Motor neuron (in vitro differentiated cells): ENCODE data around the gene PTCRA. TPM values are rescaled to one million over a fixed set of nuclear protein-coding genes. Genes with fewer than 3 reads are reported as not detected.

Source experiments
- ATAC-seq, 8 experiments: fragments of 200-7000 bp; cut with Tn5 transposase; replicated peaks in 6 of 8; 2 replicates each; pipeline ENCODE4 v1.8.0; 2021; ENCODE audit warnings: mild to moderate bottlenecking in 8 of 8, moderate library complexity in 8 of 8
- H3K27ac ChIP-seq, 2 donors: fragments of 250-450 bp; sonication (Bioruptor Pico); 2 replicates each; pipeline ENCODE4 v1.9.0; 2021; ENCODE audit warnings: antibody characterized with exemption in 2 of 2, mild to moderate bottlenecking in 2 of 2, moderate library complexity in 1 of 2
- H3K4me1 ChIP-seq, 2 donors: fragments of 250-450 bp; sonication (Bioruptor Pico); replicated peaks in 1 of 2; 2 replicates each; pipeline ENCODE4 v1.6.1; 2021; ENCODE audit warnings: antibody characterized with exemption in 2 of 2, mild to moderate bottlenecking in 2 of 2, moderate library complexity in 1 of 2
- H3K4me3 ChIP-seq, 5 donors: fragments of 250-450 bp; sonication (Bioruptor Pico); 2 replicates each; pipeline ENCODE4 v1.9.0; 2021; ENCODE audit warnings: antibody characterized with exemption in 5 of 5, mild to moderate bottlenecking in 5 of 5, moderate library complexity in 4 of 5
- WGBS, 10 experiments: fragments of 450-650 bp; shearing (Covaris generic); methylation state at CpG; one replicate each; pipeline ENCODE4 v1.0.0; 2022; 5-methylcytosine and 5-hydroxymethylcytosine counted together
- in situ Hi-C, 9 experiments: fragments of 400-800 bp; cut with MboI; loops; one replicate each; pipeline ENCODE4 v1.15.0; 2021; ENCODE audit warnings: low sequenced_read_pairs in 9 of 9, low pct_unique_long_range_greater_than_20kb in 2 of 9; ENCODE audit not compliant: unreplicated experiment in 9 of 9
- total RNA-seq, 8 experiments: library from RNA; unstranded; fragments of 300-600 nt; gene quantifications; 2 replicates each; pipeline versions ENCODE4 v1.2.3 to v1.2.4, GENCODE V29; 2022

The PTCRA gene
- total RNA-seq, 8 experiments from 2014 or later = 0.45 TPM; not detected in 7

GRCh38 chr6:42970871-42971612, 55.2 kb downstream of the PTCRA start:
- Histone ChIP-seq H3K27ac (peak overlapping the region in 1 of 2 donors; percentile 56), H3K4me1 (peaks cover 6 to 7% of the 10 kb centered on the region in 2 donors), H3K4me3 (no peak overlapping the region)
- ATAC-seq = peak in 7 of 8 experiments; percentile 57 to 95 (median 93)
- in situ Hi-C loops = no loop called here
- 0 to 100% (median 64%) methylated on average over 1 to 4 of the region's 4 CpGs; no CpG with 5 or more reads in 2 of the 10 experiments for WGBS, 10 experiments

- ATAC-seq = no peak
- 89 to 100% (median 100%) methylated on average over 1 to 3 of the region's 3 CpGs; no CpG with 5 or more reads in 7 of the 10 experiments for WGBS, 10 experiments
- in situ Hi-C loops = no loop called here
- H3K4me1 ChIP-seq = peaks cover 7% of the 10 kb centered on the region in 2 donors
- H3K27ac ChIP-seq = peak overlapping the region in 1 of 2 donors; percentile 56
- H3K4me3 ChIP-seq = no peak overlapping the region
Measured at GRCh38 chr6:42971746-42972327, 56.0 kb downstream of the PTCRA start.

DNA sequence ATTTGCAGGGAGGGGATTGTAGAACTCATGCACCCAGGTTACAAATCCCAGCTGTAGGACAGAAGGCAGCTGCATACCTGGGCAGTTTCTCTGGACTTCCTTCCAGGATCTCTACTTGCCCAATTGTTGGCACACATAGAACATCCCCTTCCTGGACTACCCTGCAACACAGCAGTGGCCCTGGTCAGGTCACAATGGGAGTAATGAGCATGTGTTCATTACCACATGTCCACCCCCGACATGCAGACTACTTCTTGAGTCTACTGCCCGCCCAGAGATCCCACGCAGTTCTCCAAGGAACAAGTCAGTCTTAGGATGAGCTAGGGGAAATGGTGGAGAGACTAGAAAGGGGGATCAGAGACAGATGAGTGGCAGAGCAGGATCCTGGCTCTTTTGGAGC, 58.1 kb downstream of the PTCRA start:
- in situ Hi-C loops = no loop called here
- Histone ChIP-seq H3K27ac (no peak overlapping the region), H3K4me1 (peaks cover 15 to 17% of the 10 kb centered on the region in 2 donors), H3K4me3 (no peak overlapping the region)
- WGBS, 10 experiments = 56 to 100% (median 93%) methylated on average over 1 to 3 of the region's 3 CpGs; no CpG with 5 or more reads in 2 of the 10 experiments
- ATAC-seq = no peak

DNA sequence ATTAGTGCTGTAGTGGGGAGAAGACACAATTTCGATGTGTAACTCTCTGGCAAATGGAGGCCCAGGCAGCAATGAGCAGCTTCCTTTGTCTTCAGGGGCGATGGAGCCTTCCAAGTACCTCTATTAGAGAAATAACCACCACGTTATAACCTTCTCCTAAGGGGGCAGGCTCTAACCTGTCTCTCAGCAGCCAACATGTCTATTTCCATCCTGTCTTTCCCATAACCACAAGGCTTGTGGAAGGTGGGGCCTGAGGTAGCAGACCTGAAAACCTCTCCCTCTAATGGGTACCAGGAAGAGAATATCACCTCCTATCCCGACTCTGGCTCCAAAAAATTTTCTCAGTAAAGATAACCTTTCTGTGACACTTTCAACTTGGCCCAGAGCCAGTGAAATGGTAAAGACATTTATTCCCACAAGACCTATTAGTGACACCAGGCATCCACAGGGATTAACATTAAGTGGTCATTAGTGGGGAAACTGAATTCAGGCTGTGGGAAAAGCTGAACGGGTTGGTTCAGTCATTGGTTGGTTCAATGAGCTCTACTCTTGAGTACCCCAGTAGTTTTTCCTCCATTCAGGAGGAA, 59.2 kb downstream of the PTCRA start:
- in situ Hi-C loops = no loop called here
- Histone ChIP-seq H3K27ac (no peak overlapping the region), H3K4me3 (no peak overlapping the region), H3K4me1 (peaks cover 15 to 22% of the 10 kb centered on the region in 2 donors)
- 68 to 100% (median 91%) methylated on average over 1 to 3 of the region's 5 CpGs; no CpG with 5 or more reads in 2 of the 10 experiments for WGBS, 10 experiments
- ATAC-seq = no peak

Other genes starting within 250 kb of the PTCRA start
- 1 to 10 TPM in 3 of 8 experiments, under 1 TPM in 5; 0.11 to 1.9 (median 0.51) TPM for gene PRPH2, start 193.5 kb upstream of the PTCRA start, total RNA-seq
- gene TBCC, start 169.9 kb upstream of the PTCRA start, total RNA-seq = 10 to 100 TPM; 24.5 to 47.9 (median 34.5) TPM
- 10 to 100 TPM in 1 of 8 experiments, 1 to 10 TPM in 7; 4.0 to 10.4 (median 8.8) TPM for gene BICRAL, start 134.0 kb upstream of the PTCRA start, total RNA-seq
- 100 to 1,000 TPM in 5 of 8 experiments, 10 to 100 TPM in 3; 69.1 to 186 (median 109) TPM for gene RPL7L1, start 36.4 kb upstream of the PTCRA start, total RNA-seq
- 10 to 100 TPM; 29.6 to 49.1 (median 33.4) TPM for gene CNPY3, start 13.4 kb downstream of the PTCRA start, total RNA-seq
- under 1 TPM in 6 of 8 experiments, not detected in 2; 0.11 to 0.62 (median 0.38) TPM for gene GNMT, start 44.7 kb downstream of the PTCRA start, total RNA-seq
- gene PEX6, start 63.1 kb downstream of the PTCRA start, total RNA-seq = 10 to 100 TPM in 7 of 8 experiments, 1 to 10 TPM in 1; 8.6 to 24.3 (median 18.0) TPM
- 10 to 100 TPM; 18.4 to 40.4 (median 29.4) TPM for gene PPP2R5D, start 68.5 kb downstream of the PTCRA start, total RNA-seq
- gene MEA1, start 97.9 kb downstream of the PTCRA start, total RNA-seq = 100 to 1,000 TPM in 2 of 8 experiments, 10 to 100 TPM in 6; 47.7 to 111 (median 72.7) TPM
- gene KLHDC3, start 98.2 kb downstream of the PTCRA start, total RNA-seq = 100 to 1,000 TPM in 4 of 8 experiments, 10 to 100 TPM in 4; 63.1 to 135 (median 100) TPM
- 10 to 100 TPM; 44.1 to 85.0 (median 65.1) TPM for gene RRP36, start 105.6 kb downstream of the PTCRA start, total RNA-seq
- 10 to 100 TPM; 14.4 to 33.7 (median 25.1) TPM for gene CUL7, start 137.8 kb downstream of the PTCRA start, total RNA-seq
- gene MRPL2, start 143.4 kb downstream of the PTCRA start, total RNA-seq = 10 to 100 TPM; 25.0 to 81.6 (median 42.7) TPM
- gene KLC4, start 143.6 kb downstream of the PTCRA start, total RNA-seq = 10 to 100 TPM; 18.7 to 57.3 (median 32.7) TPM
- 100 to 1,000 TPM in 3 of 8 experiments, 10 to 100 TPM in 5; 27.2 to 197 (median 48.3) TPM for gene PTK7, start 160.3 kb downstream of the PTCRA start, total RNA-seq